GM10266 (cell line): ENCODE measurements around the gene EMID1.

Experiments used
- DNase-seq: peaks from one replicate; pipeline ENCODE4 v3.0.0; 2012; ENCODE audit errors: extremely low spot score
- TF ChIP-seq, protein P1 (sequence below): IDR thresholded peaks from 2 replicates; pipeline ENCODE4 v1.5.1; 2012; ENCODE audit warnings: mild to moderate bottlenecking, low read depth; ENCODE audit not compliant: control insufficient read depth, insufficient read depth; ENCODE audit errors: missing control alignments

Gene EMID1

DNA sequence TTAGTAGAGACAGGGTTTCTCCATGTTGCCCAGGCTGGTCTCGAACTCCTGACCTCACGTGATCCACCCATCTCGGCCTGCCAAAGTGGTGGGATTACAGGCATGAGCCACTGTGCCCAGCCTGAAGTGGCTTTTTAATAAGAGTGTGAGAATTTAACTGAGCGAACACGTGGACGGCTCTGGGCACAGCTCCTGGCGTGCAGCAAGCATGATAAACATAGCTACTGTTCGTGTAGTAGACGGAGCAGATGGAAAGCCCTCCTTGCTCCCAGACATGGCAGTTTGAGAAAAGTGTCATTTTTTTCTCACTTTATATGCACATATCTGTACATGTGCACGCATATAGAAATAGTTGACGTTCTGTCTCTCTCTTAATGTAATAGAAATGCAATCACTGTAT is 7.0 kb downstream of the EMID1 start:
- TF ChIP-seq, protein P1, sequence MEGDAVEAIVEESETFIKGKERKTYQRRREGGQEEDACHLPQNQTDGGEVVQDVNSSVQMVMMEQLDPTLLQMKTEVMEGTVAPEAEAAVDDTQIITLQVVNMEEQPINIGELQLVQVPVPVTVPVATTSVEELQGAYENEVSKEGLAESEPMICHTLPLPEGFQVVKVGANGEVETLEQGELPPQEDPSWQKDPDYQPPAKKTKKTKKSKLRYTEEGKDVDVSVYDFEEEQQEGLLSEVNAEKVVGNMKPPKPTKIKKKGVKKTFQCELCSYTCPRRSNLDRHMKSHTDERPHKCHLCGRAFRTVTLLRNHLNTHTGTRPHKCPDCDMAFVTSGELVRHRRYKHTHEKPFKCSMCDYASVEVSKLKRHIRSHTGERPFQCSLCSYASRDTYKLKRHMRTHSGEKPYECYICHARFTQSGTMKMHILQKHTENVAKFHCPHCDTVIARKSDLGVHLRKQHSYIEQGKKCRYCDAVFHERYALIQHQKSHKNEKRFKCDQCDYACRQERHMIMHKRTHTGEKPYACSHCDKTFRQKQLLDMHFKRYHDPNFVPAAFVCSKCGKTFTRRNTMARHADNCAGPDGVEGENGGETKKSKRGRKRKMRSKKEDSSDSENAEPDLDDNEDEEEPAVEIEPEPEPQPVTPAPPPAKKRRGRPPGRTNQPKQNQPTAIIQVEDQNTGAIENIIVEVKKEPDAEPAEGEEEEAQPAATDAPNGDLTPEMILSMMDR = no peak
- no peak for DNase-seq

DNA sequence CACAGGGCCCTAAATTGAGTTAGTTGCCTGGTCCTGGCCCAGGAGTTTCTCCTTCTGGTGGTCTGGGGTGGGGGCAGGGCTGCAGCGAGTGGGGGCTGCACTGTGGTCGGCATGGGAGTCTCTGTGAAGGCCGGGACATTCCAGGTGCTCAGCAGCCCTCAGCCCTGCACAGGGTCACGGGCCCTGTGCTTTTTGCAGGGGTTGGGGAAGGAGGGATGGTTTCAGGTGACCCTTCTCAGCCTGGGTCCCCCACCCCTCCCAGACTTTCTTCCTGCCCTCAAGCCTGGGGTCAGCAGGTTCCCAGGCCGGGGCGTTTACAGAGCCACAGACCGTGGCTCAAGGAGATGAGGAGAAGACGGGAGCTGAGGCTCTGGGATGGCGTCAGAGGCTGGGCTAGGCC is 7.8 kb downstream of the EMID1 start:
- no peak for DNase-seq
- TF ChIP-seq, protein P1 = no peak

DNA sequence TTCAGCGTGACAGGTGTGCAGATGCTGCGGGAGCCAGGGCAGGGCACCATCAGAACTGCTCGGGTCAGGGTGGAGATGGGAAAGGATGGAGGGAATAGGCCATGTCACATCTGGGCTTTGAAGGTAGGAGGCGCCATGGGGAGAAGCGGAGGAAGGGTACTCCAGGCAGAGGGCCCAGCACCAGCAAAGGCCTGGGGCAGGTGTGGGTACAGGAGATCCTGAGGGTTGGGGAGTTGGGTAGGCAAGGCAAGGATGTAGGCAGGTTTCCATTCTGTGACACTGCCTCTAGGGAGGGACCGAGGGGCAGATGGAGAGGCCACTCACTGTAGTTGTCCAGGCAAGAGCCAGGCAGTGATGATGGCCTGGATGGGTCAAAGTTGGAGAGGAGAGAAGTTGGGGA is 8.5 kb downstream of the EMID1 start:
- no peak for DNase-seq
- TF ChIP-seq, protein P1 = no peak

DNA sequence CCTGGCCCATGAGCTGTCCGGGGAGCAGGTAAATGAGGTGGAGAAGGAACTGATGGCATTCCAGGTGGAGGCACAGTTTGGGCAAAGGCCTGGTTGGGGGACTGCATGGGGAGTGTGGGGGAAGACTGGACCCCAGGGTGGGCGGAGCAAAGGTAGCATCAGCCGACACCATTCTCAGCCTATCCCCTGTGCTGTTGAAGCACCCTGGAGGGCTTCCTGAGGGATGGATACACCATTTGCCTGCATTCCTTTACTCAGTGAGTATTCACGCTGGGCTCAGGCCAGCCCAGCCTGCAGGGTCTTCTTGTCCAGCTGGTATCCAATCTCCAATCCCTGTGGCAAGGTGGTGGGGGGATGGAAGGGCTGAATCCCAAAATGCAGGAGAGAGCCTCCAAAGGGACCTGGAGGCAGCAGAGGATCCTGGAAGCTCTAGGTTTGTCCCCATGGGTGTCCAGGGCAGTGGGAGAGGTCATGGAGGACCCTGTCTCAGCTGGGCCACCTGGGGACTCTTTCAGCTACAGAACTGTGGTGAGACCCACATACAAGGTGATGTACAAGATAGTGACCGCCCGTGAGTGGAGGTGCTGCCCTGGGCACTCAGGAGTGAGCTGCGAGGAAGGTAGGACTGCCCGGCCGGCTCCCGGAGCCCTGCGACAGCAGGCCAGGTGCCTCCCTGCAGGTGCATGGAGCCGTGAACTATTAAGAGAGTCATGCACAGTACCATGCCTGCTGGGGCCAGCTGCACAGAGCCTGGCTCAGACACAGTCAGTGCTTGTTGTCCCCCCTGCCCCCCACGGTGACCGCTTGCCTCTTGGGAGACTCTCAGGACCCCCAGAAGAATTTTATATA is 9.5 kb downstream of the EMID1 start:
- TF ChIP-seq, protein P1 = no peak
- DNase-seq = no peak

DNA sequence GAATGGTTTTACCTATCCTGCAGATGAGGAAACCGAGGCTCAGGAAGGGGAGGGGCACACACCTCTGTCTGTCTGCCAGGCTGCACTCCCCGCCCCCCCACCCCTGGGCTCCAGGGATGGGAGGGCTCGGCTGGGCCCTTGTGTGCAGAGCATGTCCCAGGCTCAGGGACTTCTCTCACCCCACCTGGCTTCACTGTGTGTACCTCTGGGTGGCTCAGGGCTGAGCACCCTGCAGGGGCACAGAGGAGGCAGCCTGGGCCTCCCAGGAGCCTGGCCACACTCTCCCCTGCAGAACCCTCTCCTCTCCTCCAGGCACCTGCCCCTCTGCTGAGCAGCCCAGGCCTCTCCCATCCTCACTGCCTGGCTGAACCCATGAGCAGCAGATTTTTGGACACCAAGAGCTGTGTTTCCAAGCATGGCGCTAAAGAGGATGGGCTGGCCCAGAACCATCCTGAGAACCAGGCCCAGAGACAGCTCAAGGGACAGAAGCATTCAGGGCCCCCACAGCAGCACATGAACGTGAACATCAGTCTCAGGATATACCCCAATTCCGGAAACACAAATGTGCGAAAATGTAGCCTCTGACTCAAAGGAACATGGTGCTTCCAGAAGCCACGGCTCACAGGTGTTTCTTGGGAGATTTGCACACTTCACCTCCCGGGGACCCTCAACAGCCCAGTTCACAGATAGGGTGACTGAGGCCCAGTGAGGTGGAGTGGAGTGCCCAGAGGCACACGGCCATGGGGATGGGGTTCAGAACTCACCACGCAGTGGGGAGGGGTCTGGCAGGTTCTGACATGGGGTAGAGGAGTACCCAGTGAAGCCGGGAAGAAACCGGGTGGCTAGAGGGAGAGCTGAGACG is 10.5 kb downstream of the EMID1 start:
- no peak for DNase-seq
- TF ChIP-seq, protein P1 = no peak

DNA sequence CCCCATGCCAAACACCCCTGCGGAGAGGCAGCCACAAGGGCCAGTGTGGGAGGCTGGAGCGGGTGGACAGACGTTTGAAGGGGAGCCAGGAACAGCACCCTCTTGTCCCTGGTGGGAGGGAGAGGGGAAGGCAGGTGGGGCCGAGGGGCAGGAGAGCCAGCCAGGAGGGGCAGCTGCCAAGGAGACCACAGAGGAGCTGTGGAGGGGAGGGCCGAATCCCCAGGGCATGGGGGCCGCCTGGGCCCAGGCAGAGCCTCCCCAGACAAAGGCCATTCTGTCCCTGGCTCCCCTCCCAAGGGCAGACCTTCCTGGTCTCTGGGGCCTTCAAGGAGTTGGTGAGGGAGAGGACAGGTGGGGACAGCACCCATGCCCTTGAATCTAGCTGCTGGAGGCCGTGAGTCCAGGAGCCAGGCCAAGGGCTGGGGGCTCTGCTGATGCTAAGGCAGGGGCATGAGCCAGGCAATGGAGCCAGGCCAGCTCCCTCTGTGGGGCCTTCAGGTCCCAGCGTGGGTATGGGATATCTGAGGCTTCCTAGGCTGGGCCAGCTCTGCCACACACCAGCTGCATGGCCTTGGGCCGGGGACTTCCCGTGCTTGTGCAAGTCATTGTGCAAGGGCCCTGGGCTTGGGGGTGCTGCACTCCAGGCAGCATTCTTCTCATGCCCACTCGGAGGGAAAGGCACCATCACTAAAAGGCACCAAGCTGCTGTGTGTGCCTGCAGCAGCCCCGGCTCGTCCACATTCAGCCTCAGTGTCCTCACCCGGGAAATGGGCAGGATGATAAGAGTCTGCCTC is 11.4 kb downstream of the EMID1 start:
- TF ChIP-seq, protein P1 = no peak
- DNase-seq = no peak
